ENCODE results near the gene FAM240A.

DNA sequence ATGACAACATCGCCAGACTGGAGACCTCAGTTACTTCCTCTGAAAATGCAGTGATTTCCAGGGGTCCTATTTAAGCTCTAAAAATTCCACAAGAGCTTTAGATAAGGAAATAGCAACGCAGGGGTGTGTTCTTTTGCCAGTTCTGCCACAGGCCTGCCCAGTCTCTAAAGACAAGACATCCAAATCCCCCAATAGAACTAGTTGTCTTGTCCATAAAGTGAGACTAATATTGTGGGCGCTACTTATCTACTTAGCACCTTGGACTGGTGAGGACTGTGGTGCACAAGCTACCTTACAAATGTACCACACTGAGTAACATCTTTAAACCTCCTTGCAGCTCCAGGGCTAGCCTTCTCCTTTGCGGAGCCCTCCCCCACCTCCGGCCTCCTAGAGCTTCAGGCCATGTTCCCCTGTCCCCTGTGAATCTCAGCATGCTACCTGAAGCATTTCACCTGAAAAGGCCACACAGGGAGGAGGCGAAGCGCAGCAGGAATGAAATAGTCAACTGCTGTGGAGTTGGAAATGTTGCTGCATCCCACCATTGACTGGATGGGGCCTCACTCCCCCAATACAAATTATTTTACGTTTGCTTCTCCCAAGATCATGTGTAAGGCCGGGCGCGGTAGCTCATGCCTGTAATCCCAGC is 36.6 kb upstream of the FAM240A start:
- TF ChIP-seq, protein P1, sequence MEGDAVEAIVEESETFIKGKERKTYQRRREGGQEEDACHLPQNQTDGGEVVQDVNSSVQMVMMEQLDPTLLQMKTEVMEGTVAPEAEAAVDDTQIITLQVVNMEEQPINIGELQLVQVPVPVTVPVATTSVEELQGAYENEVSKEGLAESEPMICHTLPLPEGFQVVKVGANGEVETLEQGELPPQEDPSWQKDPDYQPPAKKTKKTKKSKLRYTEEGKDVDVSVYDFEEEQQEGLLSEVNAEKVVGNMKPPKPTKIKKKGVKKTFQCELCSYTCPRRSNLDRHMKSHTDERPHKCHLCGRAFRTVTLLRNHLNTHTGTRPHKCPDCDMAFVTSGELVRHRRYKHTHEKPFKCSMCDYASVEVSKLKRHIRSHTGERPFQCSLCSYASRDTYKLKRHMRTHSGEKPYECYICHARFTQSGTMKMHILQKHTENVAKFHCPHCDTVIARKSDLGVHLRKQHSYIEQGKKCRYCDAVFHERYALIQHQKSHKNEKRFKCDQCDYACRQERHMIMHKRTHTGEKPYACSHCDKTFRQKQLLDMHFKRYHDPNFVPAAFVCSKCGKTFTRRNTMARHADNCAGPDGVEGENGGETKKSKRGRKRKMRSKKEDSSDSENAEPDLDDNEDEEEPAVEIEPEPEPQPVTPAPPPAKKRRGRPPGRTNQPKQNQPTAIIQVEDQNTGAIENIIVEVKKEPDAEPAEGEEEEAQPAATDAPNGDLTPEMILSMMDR (IDR thresholded peaks at IDR 0.05 in 2 of 3, conservative IDR thresholded peaks at IDR 0.05 in 1 of 3; ENCODE audit: borderline replicate concordance in 1 of 3, insufficient read depth in 1 of 3, low read depth in 2 of 3, low read length in 2 of 3), result no peak
- TF ChIP-seq FOSL1 (IDR thresholded peaks at IDR 0.05; ENCODE audit: low read depth) (no peak), RAD21 (IDR thresholded peaks at IDR 0.05; ENCODE audit: low read depth) (no peak), EZH2 (IDR thresholded peaks at IDR 0.05) (no peak)
